ENCODE measurements around the gene C16orf86.
"Not testable (repeated sequence)": the region's sequence is repeated elsewhere in the genome, so short reads cannot be mapped to it uniquely, and the experiment has no call there.

Gene C16orf86

DNA sequence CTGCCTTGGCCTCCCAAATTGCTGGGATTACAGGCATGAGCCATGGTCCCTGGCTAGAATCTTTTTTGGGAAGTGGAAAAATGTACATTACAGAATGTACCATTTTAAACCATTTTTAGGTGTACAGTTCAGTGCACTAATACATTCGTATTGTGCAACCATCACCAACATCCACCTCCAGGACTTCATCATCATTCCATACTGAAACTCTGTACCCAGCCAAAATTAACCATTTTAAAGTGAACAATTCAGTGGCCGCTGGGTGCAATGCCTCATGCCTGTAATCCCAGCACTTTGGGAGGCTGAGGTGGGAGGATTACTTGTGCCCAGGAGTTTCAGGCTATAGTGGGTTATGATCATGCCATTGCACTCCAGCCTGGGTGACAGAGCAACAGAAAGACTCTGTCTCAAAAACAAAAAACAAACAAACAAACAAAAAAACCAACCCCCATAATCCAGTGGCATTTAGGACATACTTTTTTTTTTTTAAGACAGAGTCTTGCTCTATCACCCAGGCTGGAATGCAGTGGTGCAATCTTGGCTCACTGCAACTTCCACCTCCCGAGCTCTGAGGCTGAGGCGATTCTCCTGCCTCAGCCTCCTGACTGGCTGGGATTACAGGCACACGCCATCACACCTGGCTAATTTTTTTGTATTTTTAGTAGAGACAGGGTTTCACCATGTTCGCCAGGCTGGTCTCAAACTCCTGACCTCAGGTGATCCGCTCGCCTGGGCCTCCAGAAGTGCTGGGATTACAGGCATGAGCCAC, 27.1 kb downstream of the C16orf86 start:
- not testable (repeated sequence) for DNase-seq (ENCODE audit: low spot score)

DNA sequence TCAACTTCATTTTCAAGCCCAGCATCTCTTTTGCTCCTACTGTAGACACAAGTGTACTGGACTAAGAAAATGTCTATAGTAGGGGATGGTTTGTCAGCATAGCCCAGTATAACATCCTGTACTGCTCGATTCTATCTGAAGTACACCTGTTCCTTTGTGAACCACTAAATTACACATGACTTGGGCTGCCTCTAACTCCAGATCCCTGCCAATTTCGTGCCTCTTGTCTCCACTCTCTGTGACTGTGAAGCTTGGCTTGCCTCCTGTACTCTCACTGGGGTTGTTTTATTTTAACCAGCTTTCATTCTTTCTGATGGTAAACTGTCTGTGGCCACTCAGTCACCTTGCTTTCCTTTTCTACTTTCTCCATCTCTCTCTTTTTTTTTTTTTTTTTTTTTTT, 28.0 kb downstream of the C16orf86 start:
- DNase-seq (ENCODE audit: low spot score): no peak

DNA sequence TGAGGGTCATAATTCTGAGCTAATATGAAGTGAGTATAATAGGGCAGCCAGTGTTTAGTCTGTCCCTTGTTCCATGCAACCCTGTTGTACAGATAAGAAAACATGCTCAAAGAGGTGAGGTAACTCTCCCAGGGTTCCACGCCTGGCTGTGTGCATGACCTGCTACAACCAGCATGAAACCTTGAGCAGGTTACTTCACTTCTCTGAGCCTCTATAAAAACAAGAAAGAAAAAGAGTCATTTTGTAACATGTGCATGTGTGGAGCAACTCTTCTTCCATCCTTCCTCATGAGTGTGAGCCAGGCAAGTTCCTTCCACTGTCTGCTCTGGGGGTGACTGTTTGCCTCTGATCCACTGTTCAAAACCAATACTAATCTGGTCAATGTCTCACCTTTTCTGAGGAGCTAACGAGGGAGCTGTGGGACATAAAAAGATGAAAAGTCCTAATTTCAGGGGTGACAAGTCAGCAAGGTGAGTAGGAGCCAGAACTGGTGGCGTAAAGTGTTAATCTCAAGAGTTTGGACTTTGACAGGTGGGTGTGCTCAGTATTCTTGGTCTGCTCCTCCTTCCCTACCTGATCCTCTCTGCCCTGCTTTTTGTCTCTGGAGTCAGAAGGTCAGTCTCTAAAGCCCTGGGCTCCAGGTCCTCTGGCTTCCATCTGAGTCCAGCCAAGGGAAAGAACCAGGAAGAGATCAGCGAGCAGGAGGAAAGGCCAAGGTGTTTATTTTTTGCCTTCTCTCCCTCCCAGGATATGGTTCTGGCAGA, 31.0 kb downstream of the C16orf86 start:
- DNase-seq (ENCODE audit: low spot score): no peak

DNA sequence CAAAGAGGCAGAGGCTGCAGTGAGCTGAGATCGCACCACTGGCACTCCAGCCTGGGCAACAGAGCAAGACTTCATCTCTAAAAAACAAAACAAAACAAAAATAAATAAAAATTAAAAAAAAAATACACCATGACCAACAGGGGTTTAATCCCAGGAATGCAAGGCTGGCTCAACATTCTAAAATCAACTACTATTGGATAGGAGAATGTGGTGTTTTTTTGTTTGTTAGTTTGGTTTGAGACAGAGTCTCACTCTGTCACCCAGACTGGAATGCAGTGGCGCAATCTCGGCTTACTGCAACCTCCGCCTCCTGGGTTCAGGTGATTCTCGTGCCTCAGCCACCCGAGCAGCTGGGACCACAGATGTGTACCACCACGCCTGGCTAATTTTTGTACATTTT, 32.7 kb downstream of the C16orf86 start:
- no peak for DNase-seq (ENCODE audit: low spot score)

DNA sequence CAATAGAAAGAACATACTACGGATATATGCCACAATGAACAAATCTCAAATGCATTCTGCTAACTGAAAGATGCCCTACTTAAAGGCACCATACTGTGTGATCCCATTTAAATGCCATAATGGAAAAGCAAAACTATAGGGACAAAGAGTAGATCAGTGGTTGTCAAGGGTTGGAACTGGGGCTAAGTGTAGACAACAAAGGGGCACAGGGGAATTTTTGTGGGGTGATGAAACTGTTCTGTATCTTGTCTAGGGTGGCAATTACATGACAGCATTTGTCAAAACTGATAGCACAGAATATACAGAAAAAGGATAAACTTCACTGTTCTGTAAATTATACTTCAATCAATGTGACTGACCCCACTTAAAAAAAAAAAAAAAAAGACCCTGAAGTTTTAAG, 34.8 kb downstream of the C16orf86 start:
- DNase-seq (ENCODE audit: low spot score): no peak

DNA sequence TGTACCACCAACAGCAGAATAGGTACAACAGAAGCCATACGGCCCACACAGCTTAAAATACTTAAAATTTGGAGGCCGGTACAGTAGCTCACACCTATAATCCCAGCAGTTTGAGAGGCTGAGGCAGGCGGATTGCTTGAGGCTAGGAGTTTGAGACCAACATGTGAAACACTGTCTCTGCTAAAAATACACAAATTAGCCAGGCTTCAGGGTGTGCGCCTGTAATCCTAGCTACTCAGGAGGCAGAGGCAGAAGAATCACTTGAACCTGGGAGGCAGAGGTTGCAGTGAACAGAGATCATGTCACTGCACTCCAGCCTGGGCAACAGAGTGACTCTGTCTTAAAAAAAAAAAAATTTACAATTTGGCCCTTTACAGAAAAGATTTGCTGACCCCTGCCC, 35.5 kb downstream of the C16orf86 start:
- no peak for DNase-seq (ENCODE audit: low spot score)

DNA sequence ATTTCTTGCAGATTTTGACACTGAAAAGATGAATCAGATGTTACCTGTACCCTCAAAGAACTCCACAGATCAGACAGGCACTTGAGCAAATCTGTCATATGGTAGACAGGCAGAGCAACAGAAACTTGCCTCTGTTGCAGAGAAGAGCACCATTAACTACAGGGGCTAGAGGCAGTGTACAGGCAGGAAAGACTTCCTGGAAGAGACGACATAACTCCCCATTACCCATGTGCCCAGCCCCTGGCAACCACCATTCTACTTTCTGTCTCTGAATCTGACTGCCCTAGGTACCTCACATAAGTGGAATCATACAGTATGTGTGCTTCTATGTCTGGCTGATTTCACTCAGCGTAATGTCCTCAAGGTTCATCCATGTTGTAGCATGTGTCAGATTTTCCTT, 37.0 kb downstream of the C16orf86 start:
- DNase-seq (ENCODE audit: low spot score): no peak

DNA sequence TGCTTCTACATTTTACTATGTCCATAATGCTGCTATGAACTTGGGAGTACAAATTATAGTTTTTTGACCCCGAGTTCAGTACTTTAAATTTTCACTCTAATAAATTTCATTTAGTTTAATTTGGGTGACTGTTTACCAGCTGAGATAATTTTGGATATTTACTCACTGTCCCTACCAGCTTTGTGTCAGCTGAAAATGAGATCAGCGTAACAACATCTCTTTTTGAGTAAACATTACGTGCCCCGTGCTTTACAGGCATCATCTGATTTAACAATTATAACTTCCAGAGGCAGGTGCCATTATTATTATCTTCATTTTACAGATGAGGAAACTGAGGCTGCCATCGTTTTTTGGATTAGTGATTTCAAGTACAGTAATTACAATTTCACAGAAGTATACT, 37.5 kb downstream of the C16orf86 start:
- no peak for DNase-seq (ENCODE audit: low spot score)

DNA sequence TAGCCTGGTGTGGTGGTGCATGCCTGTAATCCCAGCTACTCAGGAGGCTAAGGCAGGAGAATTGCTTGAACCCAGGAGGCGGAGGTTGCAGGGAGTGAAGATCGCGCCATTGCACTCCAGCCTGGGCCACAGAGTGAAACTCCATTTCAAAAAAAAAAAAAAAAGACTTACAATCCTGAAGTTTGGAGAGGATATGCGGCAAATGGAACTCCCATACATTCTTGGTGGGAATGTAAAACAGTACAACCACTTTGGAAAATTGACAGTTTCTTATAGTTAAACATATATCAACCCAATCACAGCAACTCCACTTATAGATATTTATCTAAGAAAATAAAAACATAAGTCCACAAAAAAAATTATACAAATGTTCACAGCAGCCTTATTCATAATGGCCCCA, 40.6 kb downstream of the C16orf86 start:
- DNase-seq (ENCODE audit: low spot score): no peak

DNA sequence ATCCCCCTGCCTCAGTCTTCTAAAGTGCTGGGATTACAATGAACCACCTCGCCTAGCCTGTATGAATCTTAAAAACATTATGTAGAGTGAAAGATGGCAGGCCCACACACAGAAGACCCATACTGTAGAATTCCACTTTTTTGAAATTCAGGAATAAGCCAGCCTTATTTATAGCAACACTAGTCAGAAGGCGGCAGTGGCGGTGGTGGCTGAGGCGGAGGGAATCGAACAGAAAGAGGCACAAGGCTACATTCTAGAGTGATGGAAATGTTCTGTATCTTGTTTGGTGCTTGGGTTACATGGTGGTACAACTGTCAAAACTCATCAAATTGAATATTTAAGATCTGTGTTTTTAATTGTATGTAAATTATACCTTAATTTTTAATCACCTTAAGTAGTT, 41.2 kb downstream of the C16orf86 start:
- no peak for DNase-seq (ENCODE audit: low spot score)

DNA sequence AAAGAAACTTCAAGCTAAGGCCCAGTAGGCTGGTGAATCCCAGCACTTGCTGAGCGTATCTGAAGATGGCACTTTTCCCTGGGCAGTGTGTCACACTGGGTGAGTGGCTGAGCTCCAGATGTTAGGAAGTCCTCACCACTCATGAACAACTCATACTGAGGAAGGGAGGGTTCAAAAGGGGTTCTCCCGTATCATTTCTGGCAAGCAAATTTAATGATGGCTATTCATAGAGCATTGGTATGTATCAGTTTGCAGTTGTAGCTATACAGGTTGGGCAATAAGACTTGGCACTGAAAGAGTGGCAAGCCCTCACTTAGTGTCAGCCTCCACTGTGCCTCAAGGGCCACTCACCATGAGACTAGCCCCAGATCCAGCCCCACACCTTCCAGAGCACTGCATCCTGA, 41.8 kb downstream of the C16orf86 start:
- DNase-seq (ENCODE audit: low spot score): peak; percentile 68

DNA sequence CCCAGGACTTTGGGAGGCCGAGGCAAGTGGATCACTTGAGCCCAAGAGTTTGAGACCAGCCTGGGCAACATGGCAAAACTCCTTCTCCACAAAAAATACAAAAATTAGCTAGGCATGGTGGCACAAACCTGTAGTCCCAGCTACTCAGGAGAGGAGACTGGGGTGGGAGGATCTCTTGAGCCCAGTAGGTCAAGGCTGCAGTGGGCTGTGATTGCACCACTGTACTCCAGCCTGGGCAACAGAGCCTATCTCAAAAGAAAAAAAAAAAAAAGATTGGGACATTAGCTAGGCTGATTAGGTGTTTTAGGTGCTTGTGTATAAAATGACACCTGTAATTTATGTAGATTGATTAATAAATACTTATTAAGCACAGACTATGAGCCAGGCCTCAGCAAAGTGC, 42.4 kb downstream of the C16orf86 start:
- DNase-seq (ENCODE audit: low spot score): no peak

DNA sequence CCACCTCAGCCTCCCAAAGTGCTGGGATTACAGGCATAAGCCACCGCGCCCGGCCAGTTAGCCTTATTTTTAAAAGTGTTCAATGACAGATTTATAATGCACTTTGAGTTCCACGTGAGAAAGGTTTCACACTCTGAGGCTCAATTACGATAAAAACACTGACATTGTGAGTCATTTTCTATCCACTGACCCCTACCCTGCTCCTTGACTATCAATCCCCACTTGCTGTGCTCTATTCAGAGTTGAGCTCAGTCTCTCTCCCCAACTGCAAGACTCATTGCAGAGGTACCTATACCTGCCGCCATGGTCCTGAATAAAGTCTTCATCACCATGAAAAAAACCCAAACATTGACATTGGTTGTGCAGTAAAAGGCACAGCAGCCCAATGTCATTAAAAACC, 44.0 kb downstream of the C16orf86 start:
- DNase-seq (ENCODE audit: low spot score): no peak

DNA sequence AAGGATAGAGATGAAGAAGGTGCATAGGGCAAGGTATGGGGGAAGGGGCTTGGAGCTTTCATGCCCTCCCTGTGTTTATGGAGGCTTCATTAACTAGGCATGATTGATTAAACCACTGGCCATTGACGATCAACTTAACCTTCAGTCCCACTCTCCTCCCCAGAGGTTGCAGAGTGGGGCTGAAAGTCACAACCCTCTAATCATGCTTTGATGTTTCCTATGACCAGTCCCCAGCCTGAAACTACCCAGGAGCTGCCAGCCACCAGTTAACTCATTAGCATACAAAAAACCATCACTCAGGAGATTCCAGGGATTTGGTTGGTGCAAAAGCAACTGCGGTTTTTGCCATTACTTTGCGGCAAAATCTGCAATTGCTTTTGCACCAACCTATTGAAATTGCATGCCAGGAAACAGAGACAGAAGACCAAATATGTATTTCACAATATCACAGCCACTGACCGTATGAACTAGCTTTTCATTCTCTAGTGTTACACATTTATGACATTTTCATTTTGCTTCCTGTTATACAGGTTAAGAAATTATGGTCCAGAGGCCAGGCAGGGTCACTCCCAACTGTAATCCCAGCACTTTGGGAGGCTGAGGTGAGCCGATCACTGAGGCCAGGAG, 47.1 kb downstream of the C16orf86 start:
- DNase-seq (ENCODE audit: low spot score): no peak

DNA sequence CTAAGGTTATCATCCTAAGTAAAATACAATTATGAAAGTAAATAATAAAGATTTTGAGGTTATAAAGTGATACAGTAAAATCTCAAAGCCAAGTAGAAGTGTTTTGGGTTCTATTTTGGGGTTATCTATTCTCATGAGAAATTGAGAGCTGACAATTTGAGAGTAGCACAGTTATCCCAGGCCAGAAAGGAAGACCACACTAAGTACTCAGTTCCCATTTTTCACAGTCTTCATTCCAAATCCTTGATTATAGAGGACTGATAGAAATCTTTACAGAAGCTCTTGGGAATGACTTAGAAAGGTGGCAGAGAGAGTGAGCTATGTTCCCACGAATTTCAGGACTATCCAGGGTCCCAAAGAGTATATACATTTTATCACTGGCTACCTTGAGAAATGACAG, 47.9 kb downstream of the C16orf86 start:
- DNase-seq (ENCODE audit: low spot score): no peak

DNA sequence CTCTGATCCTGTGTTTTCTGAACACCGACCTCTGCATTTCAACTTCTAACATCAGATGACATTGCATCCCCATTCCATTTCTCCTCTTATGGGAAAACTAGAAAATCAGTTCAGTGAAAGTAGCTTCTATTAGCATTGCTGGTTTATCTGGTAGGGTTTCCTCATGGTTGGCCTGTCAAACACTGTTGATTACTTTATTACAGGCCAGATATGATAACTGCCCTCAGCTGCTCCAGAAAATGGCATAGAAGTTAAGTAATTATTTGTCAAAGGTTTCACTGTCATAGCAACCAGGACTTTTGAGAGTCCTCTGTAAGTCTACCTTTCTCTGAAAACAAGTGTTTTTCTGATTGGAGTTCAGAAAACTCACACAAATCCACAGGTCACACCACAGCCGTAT, 49.5 kb downstream of the C16orf86 start:
- DNase-seq (ENCODE audit: low spot score): no peak
